Measurements from ENCODE around the gene C2orf80. TPM values are rescaled to one million over a fixed set of nuclear protein-coding genes. Genes with fewer than 3 reads are reported as not detected.

The C2orf80 gene
- polyA plus RNA-seq, 1 of the 3 experiments (the other 2 are of a cell fraction): not detected

DNA sequence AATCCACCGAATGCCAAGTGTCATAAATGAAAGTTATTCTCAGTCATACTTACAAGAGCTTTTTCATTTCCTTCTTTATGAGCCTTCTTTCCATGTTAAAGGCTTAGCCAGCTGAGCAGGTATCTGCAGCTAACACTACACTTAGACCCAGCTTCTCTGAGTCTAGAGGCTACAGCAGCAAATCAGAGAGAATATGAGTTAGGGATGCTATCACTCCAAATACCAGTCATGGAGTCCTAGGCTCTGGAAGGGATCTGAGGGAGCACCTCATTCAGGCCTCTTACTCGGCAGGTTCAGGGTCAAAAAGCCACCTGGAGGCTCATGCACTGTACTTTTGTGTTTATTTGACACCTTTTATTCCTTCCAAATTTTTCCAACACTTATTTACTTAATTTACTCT is 2.9 kb downstream of the C2orf80 start:
- no peaks in the 10 kb centered on the region for H4K20me1 ChIP-seq (ENCODE audit: insufficient read depth)
- ChIA-PET POLR2A (no interaction called here), CTCF (interaction anchor here (1.8 to 1.9 kb wide), 2 partner anchors 11 to 67 kb away, joined by 4 to 12 read pairs; no protein-coding TSS in a partner anchor)
- H3K4me1 ChIP-seq (ENCODE audit: control insufficient read depth in 1 of 2, insufficient read depth in 2 of 2, low read depth in 1 of 2, low read length in 1 of 2): no peaks in the 10 kb centered on the region; a peak in 1 of 4 replicates
- H3F3A ChIP-seq (replicated peaks; ENCODE audit: insufficient read depth): no peaks in the 10 kb centered on the region
- no peaks in the 10 kb centered on the region for H3K36me3 ChIP-seq (replicated peaks in 1 of 2; ENCODE audit: control insufficient read depth in 1 of 2, insufficient read depth in 2 of 2, low read length in 1 of 2)
- no peak overlapping the region for H2AFZ ChIP-seq (ENCODE audit: low read depth)
- no peak overlapping the region for H3K27ac ChIP-seq (ENCODE audit: low read depth in 2 of 2, low read length in 1 of 2)
- no peaks in the 10 kb centered on the region for H3K27me3 ChIP-seq (ENCODE audit: insufficient read depth)
- TF ChIP-seq SMC3 (IDR thresholded peaks at IDR 0.05; ENCODE audit: low read depth, low read length) (no peak), FOXM1 (IDR thresholded peaks at IDR 0.05; ENCODE audit: low read depth) (no peak), POLR2AphosphoS5 (IDR thresholded peaks at IDR 0.05; ENCODE audit: low read depth, low read length) (no peak), TEAD4 (IDR thresholded peaks at IDR 0.05; ENCODE audit: borderline replicate concordance, insufficient read depth) (no peak), RXRA (IDR thresholded peaks at IDR 0.05; ENCODE audit: borderline replicate concordance, low read depth) (no peak), TCF12 (IDR thresholded peaks at IDR 0.05) (no peak), GABPA (IDR thresholded peaks at IDR 0.05; ENCODE audit: low read depth) (no peak), MEF2A (IDR thresholded peaks at IDR 0.05; ENCODE audit: borderline replicate concordance, low read depth) (no peak), YY1 (IDR thresholded peaks at IDR 0.05; ENCODE audit: low read depth) (no peak), CHD2 (IDR thresholded peaks at IDR 0.05; ENCODE audit: low read length, partially characterized antibody) (no peak), EZH2phosphoT487 (IDR thresholded peaks at IDR 0.05; ENCODE audit: borderline replicate concordance, low read depth) (no peak)
- TF ChIP-seq, protein P1, sequence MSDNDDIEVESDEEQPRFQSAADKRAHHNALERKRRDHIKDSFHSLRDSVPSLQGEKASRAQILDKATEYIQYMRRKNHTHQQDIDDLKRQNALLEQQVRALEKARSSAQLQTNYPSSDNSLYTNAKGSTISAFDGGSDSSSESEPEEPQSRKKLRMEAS (IDR thresholded peaks at IDR 0.05; ENCODE audit: low read depth): no peak
- TF ChIP-seq, protein P2, sequence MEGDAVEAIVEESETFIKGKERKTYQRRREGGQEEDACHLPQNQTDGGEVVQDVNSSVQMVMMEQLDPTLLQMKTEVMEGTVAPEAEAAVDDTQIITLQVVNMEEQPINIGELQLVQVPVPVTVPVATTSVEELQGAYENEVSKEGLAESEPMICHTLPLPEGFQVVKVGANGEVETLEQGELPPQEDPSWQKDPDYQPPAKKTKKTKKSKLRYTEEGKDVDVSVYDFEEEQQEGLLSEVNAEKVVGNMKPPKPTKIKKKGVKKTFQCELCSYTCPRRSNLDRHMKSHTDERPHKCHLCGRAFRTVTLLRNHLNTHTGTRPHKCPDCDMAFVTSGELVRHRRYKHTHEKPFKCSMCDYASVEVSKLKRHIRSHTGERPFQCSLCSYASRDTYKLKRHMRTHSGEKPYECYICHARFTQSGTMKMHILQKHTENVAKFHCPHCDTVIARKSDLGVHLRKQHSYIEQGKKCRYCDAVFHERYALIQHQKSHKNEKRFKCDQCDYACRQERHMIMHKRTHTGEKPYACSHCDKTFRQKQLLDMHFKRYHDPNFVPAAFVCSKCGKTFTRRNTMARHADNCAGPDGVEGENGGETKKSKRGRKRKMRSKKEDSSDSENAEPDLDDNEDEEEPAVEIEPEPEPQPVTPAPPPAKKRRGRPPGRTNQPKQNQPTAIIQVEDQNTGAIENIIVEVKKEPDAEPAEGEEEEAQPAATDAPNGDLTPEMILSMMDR (IDR thresholded peaks at IDR 0.05): no peak
- TF ChIP-seq, protein P3, sequence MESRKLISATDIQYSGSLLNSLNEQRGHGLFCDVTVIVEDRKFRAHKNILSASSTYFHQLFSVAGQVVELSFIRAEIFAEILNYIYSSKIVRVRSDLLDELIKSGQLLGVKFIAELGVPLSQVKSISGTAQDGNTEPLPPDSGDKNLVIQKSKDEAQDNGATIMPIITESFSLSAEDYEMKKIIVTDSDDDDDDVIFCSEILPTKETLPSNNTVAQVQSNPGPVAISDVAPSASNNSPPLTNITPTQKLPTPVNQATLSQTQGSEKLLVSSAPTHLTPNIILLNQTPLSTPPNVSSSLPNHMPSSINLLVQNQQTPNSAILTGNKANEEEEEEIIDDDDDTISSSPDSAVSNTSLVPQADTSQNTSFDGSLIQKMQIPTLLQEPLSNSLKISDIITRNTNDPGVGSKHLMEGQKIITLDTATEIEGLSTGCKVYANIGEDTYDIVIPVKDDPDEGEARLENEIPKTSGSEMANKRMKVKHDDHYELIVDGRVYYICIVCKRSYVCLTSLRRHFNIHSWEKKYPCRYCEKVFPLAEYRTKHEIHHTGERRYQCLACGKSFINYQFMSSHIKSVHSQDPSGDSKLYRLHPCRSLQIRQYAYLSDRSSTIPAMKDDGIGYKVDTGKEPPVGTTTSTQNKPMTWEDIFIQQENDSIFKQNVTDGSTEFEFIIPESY (IDR thresholded peaks at IDR 0.05; ENCODE audit: borderline replicate concordance, low read depth): no peak
- TF ChIP-seq, protein P4, sequence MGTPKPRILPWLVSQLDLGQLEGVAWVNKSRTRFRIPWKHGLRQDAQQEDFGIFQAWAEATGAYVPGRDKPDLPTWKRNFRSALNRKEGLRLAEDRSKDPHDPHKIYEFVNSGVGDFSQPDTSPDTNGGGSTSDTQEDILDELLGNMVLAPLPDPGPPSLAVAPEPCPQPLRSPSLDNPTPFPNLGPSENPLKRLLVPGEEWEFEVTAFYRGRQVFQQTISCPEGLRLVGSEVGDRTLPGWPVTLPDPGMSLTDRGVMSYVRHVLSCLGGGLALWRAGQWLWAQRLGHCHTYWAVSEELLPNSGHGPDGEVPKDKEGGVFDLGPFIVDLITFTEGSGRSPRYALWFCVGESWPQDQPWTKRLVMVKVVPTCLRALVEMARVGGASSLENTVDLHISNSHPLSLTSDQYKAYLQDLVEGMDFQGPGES (IDR thresholded peaks at IDR 0.05; ENCODE audit: low read depth, low read length): no peak
- no peaks in the 10 kb centered on the region for H3K9me2 ChIP-seq
- H3K79me2 ChIP-seq (ENCODE audit: insufficient read depth): no peaks in the 10 kb centered on the region
- H3K9ac ChIP-seq: no peak overlapping the region
- no peaks in the 10 kb centered on the region for H3K9me3 ChIP-seq
- no peak overlapping the region for H3K4me3 ChIP-seq (ENCODE audit: low read depth in 2 of 2, low read length in 1 of 2)
- DNase-seq: no peak
- WGBS (ENCODE audit: low lambda C conversion rate): 70% methylated on average over 2 of the region's 2 CpGs
- H3K4me2 ChIP-seq: no peak overlapping the region
